CD4-positive, alpha-beta T cell (primary cell): Measurements from ENCODE around the gene ZMYND10. TPM values are rescaled to one million over a fixed set of nuclear protein-coding genes. Genes with fewer than 3 reads are reported as not detected.

Experiments used
- ATAC-seq: fragments of 200-7000 bp; cut with Tn5 transposase; one replicate; pipeline ENCODE4 v1.10.0; 2022; ENCODE audit warnings: mild to moderate bottlenecking; ENCODE audit not compliant: poor library complexity
- CTCF ChIA-PET: fragments of 350-600 bp; sonication (Branson Sonifier 250); formaldehyde crosslinking; loops from one replicate; lab custom pipeline; 2021; ENCODE audit warnings: antibody characterized with exemption, inconsistent platforms; lab: Charles Lee
- POLR2A ChIA-PET: fragments of 350-600 bp; sonication (Branson Sonifier 250); formaldehyde crosslinking; loops from one replicate; lab custom pipeline; 2021; ENCODE audit warnings: antibody characterized with exemption, inconsistent platforms; lab: Charles Lee
- DNase-seq, 14 experiments: peaks; one replicate each; pipeline ENCODE4 v3.0.0-alpha.2; 2013 to 2020; ENCODE audit warnings: mixed read lengths in 2 of 14
- H3K27ac ChIP-seq, 2 donors: one replicate each; pipeline versions ENCODE4 v1.5.1 to v1.7.0; 2013; ENCODE audit warnings: low read length in 2 of 2, low read depth in 1 of 2, mild to moderate bottlenecking in 1 of 2
- H3K27me3 ChIP-seq, 2 experiments: 1 replicate in 1 of 2; 2 replicates in 1 of 2; pipeline versions ENCODE4 v1.6.1 to v1.7.0; 2013; ENCODE audit warnings: low read length in 2 of 2, control low read depth in 1 of 2, mild to moderate bottlenecking in 1 of 2, moderate library complexity in 1 of 2; ENCODE audit not compliant: insufficient read depth in 2 of 2, control insufficient read depth in 1 of 2
- H3K36me3 ChIP-seq: one replicate; pipeline ENCODE4 v1.6.1; 2013; ENCODE audit warnings: low read length, control low read depth; ENCODE audit not compliant: insufficient read depth
- H3K4me1 ChIP-seq: one replicate; pipeline ENCODE4 v1.6.1; 2013; ENCODE audit warnings: low read length, control low read depth; ENCODE audit not compliant: insufficient read depth
- H3K4me3 ChIP-seq: one replicate; pipeline ENCODE4 v1.5.1; 2013; ENCODE audit warnings: mild to moderate bottlenecking, low read length, moderate library complexity
- H3K9me3 ChIP-seq, 2 experiments: 1 replicate in 1 of 2; 2 replicates in 1 of 2; pipeline versions ENCODE4 v1.6.1 to v1.7.0; 2013; ENCODE audit warnings: low read length in 2 of 2, mild to moderate bottlenecking in 2 of 2, control low read depth in 1 of 2, moderate library complexity in 1 of 2; ENCODE audit not compliant: control insufficient read depth in 1 of 2, insufficient read depth in 1 of 2
- H3K27ac Mint-ChIP-seq: one replicate; pipeline ENCODE4 v1.8.0; 2020; ENCODE audit warnings: mixed read lengths
- H3K27me3 Mint-ChIP-seq: one replicate; pipeline ENCODE4 v1.8.0; 2021; ENCODE audit warnings: mixed read lengths
- H3K36me3 Mint-ChIP-seq: one replicate; pipeline ENCODE4 v1.8.0; 2021; ENCODE audit warnings: low read depth, mixed read lengths
- H3K4me1 Mint-ChIP-seq: one replicate; pipeline ENCODE4 v1.8.0; 2021; ENCODE audit warnings: low read depth, mixed read lengths
- H3K4me3 Mint-ChIP-seq: one replicate; pipeline ENCODE4 v1.8.0; 2020; ENCODE audit warnings: mild to moderate bottlenecking, mixed read lengths
- H3K9me3 Mint-ChIP-seq: one replicate; pipeline ENCODE4 v1.8.0; 2020; ENCODE audit warnings: mixed read lengths
- CTCF ChIP-seq: fragments of 200-600 bp; IDR thresholded peaks from one replicate; pipeline ENCODE4 v1.8.0; 2022; ENCODE audit warnings: antibody characterized with exemption, mild to moderate bottlenecking
- intact Hi-C, 2 experiments: fragments of 100-400 bp; cut with DNase I in 1 of 2; cut with micrococcal nuclease in 1 of 2; formaldehyde crosslinking; loops; one replicate each; pipeline versions ENCODE4 v1.15.1 to v1.9.0; 2023 to 2025; cut with DNase I, micrococcal nuclease
- total RNA-seq, 174 experiments: library from RNA in 2 of 174; stranded (reverse) in 2 of 174; gene quantifications; one replicate each; pipeline ENCODE4 v1.2.3 and lab custom pipeline; 2021 to 2026

The ZMYND10 gene
- total RNA-seq, 2 experiments from 2014 or later = 1.7 to 1.8 TPM

- ATAC-seq (no peak), DNase-seq (no peak)
- intact Hi-C loops = loop anchor here in 1 of 2 experiments (5.0 kb wide), 2 partner anchors 1037 to 1147 kb away; partner anchors contain the start of genes DCAF1 and RBM15B
- ChIA-PET CTCF (no interaction called here), POLR2A (interaction anchor here (1.2 to 6.4 kb wide), 3 partner anchors 11 to 62 kb away, joined by 3 to 57 read pairs (median 9); partner anchors contain the start of gene RASSF1)
- H3K9me3 ChIP-seq = no peaks in the 10 kb centered on the region
- no peak overlapping the region for H3K27ac ChIP-seq
- Mint-ChIP-seq H3K36me3 (peaks cover 69% of the 10 kb centered on the region), H3K4me1 (peaks cover 65% of the 10 kb centered on the region), H3K9me3 (no peaks in the 10 kb centered on the region), H3K4me3 (peak overlapping the region; percentile 30), H3K27ac (no peak overlapping the region), H3K27me3 (no peaks in the 10 kb centered on the region)
- H3K36me3 ChIP-seq = peaks cover 63% of the 10 kb centered on the region
- no peak overlapping the region for H3K4me3 ChIP-seq
- peaks cover 72% of the 10 kb centered on the region for H3K4me1 ChIP-seq
- H3K27me3 ChIP-seq = no peaks in the 10 kb centered on the region
- TF ChIP-seq CTCF = no peak
Observed at GRCh38 chr3:50354850-50355249, 9.3 kb upstream of the ZMYND10 start.

GRCh38 chr3:50354186-50354764 is 8.7 kb upstream of the ZMYND10 start:
- ChIA-PET CTCF (no interaction called here), POLR2A (interaction anchor here (1.2 to 6.4 kb wide), 3 partner anchors 11 to 61 kb away, joined by 3 to 57 read pairs (median 9); partner anchors contain the start of gene RASSF1)
- ATAC-seq (no peak), DNase-seq (no peak)
- TF ChIP-seq CTCF = no peak
- H3K27ac ChIP-seq = no peak overlapping the region
- no peaks in the 10 kb centered on the region for H3K9me3 Mint-ChIP-seq
- peak overlapping the region; percentile 37 for H3K4me3 Mint-ChIP-seq
- peaks cover 63% of the 10 kb centered on the region for H3K36me3 ChIP-seq
- no peaks in the 10 kb centered on the region for H3K27me3 Mint-ChIP-seq
- intact Hi-C loops = loop anchor here in 1 of 2 experiments (5.0 kb wide), 2 partner anchors 1038 to 1148 kb away; partner anchors contain the start of genes DCAF1 and RBM15B
- no peaks in the 10 kb centered on the region for H3K27me3 ChIP-seq
- no peak overlapping the region for H3K4me3 ChIP-seq
- peaks cover 74% of the 10 kb centered on the region for H3K4me1 ChIP-seq
- H3K9me3 ChIP-seq = no peaks in the 10 kb centered on the region
- H3K36me3 Mint-ChIP-seq = peaks cover 67% of the 10 kb centered on the region
- no peak overlapping the region for H3K27ac Mint-ChIP-seq
- peaks cover 63% of the 10 kb centered on the region for H3K4me1 Mint-ChIP-seq

- H3K4me3 ChIP-seq = no peak overlapping the region
- POLR2A ChIA-PET = interaction anchor here (1.2 to 6.4 kb wide), 4 partner anchors 12 to 61 kb away, joined by 3 to 57 read pairs (median 26); partner anchors contain the start of genes HYAL3, NAA80 and RASSF1
- intact Hi-C loops = loop anchor here in 1 of 2 experiments (5.0 kb wide), 2 partner anchors 1039 to 1149 kb away; partner anchors contain the start of genes DCAF1 and RBM15B
Observed at GRCh38 chr3:50353245-50354004, 7.9 kb upstream of the ZMYND10 start.

More at GRCh38 chr3:50353245-50354004, 7.9 kb upstream of the ZMYND10 start:
- no peak overlapping the region for H3K27ac ChIP-seq
- Mint-ChIP-seq H3K27ac (peak overlapping the region; percentile 53), H3K27me3 (no peaks in the 10 kb centered on the region), H3K4me3 (peak overlapping the region; percentile 49), H3K4me1 (peaks cover 64% of the 10 kb centered on the region), H3K36me3 (peaks cover 67% of the 10 kb centered on the region), H3K9me3 (no peaks in the 10 kb centered on the region)
- H3K27me3 ChIP-seq = no peaks in the 10 kb centered on the region
- H3K36me3 ChIP-seq = peaks cover 67% of the 10 kb centered on the region
- H3K4me1 ChIP-seq = peaks cover 74% of the 10 kb centered on the region
- TF ChIP-seq CTCF = no peak
- CTCF ChIA-PET = interaction anchor here (1.1 kb wide), 1 partner anchor 12 kb away, joined by 3 read pairs; no protein-coding TSS in a partner anchor
- ATAC-seq (no peak), DNase-seq (no peak)
- no peaks in the 10 kb centered on the region for H3K9me3 ChIP-seq
